ENCODE results near the gene KIF26B.
A peak's percentile ranks its signal among the peaks of the same experiment; 100 is the strongest.

Gene KIF26B

GRCh38 chr1:245177071-245177900 is 22.5 kb downstream of the KIF26B start:
- Histone ChIP-seq H3K4me1 (ENCODE audit: insufficient read depth, low read length) (peaks cover 11% of the 10 kb centered on the region), H3K4me3 (ENCODE audit: low read depth in 1 of 2, low read length in 2 of 2) (no peak overlapping the region), H3K9me3 (ENCODE audit: low read length) (no peaks in the 10 kb centered on the region), H3K27ac (ENCODE audit: low read depth, low read length) (no peak overlapping the region), H3K36me3 (ENCODE audit: insufficient read depth, low read length) (no peaks in the 10 kb centered on the region), H3K9ac (ENCODE audit: low read length) (no peak overlapping the region), H3K27me3 (ENCODE audit: control insufficient read depth in 1 of 2, insufficient read depth in 2 of 2, low read length in 2 of 2) (no peaks in the 10 kb centered on the region)

GRCh38 chr1:245179706-245180105 is 24.9 kb downstream of the KIF26B start:
- H3K36me3 ChIP-seq (ENCODE audit: insufficient read depth, low read length): no peaks in the 10 kb centered on the region
- H3K9me3 ChIP-seq (ENCODE audit: low read length): no peaks in the 10 kb centered on the region
- H3K27ac ChIP-seq (ENCODE audit: low read depth, low read length): no peak overlapping the region
- H3K4me1 ChIP-seq (ENCODE audit: insufficient read depth, low read length): no peaks in the 10 kb centered on the region
- H3K27me3 ChIP-seq (ENCODE audit: control insufficient read depth in 1 of 2, insufficient read depth in 2 of 2, low read length in 2 of 2): no peaks in the 10 kb centered on the region
- H3K9ac ChIP-seq (ENCODE audit: low read length): no peak overlapping the region
- H3K4me3 ChIP-seq (ENCODE audit: low read depth in 1 of 2, low read length in 2 of 2): no peak overlapping the region

GRCh38 chr1:245180496-245181157 is 25.8 kb downstream of the KIF26B start:
- Histone ChIP-seq H3K9me3 (ENCODE audit: low read length) (no peaks in the 10 kb centered on the region), H3K27ac (ENCODE audit: low read depth, low read length) (no peak overlapping the region), H3K9ac (ENCODE audit: low read length) (no peak overlapping the region), H3K4me3 (ENCODE audit: low read depth in 1 of 2, low read length in 2 of 2) (no peak overlapping the region), H3K36me3 (ENCODE audit: insufficient read depth, low read length) (no peaks in the 10 kb centered on the region), H3K27me3 (ENCODE audit: control insufficient read depth in 1 of 2, insufficient read depth in 2 of 2, low read length in 2 of 2) (no peaks in the 10 kb centered on the region), H3K4me1 (ENCODE audit: insufficient read depth, low read length) (no peaks in the 10 kb centered on the region)

- Histone ChIP-seq H3K4me1 (ENCODE audit: insufficient read depth, low read length) (no peaks in the 10 kb centered on the region), H3K27ac (ENCODE audit: low read depth, low read length) (no peak overlapping the region), H3K36me3 (ENCODE audit: insufficient read depth, low read length) (no peaks in the 10 kb centered on the region), H3K9me3 (ENCODE audit: low read length) (no peaks in the 10 kb centered on the region), H3K9ac (ENCODE audit: low read length) (no peak overlapping the region), H3K4me3 (ENCODE audit: low read depth in 1 of 2, low read length in 2 of 2) (no peak overlapping the region), H3K27me3 (ENCODE audit: control insufficient read depth in 1 of 2, insufficient read depth in 2 of 2, low read length in 2 of 2) (no peaks in the 10 kb centered on the region)
Measured at GRCh38 chr1:245181158-245181517, 26.4 kb downstream of the KIF26B start.

GRCh38 chr1:245182028-245182427 is 27.2 kb downstream of the KIF26B start:
- Histone ChIP-seq H3K4me1 (ENCODE audit: insufficient read depth, low read length) (no peaks in the 10 kb centered on the region), H3K4me3 (ENCODE audit: low read depth in 1 of 2, low read length in 2 of 2) (no peak overlapping the region), H3K36me3 (ENCODE audit: insufficient read depth, low read length) (no peaks in the 10 kb centered on the region), H3K27me3 (ENCODE audit: control insufficient read depth in 1 of 2, insufficient read depth in 2 of 2, low read length in 2 of 2) (no peaks in the 10 kb centered on the region), H3K9ac (ENCODE audit: low read length) (no peak overlapping the region), H3K9me3 (ENCODE audit: low read length) (no peaks in the 10 kb centered on the region), H3K27ac (ENCODE audit: low read depth, low read length) (no peak overlapping the region)

- no peak overlapping the region for H3K27ac ChIP-seq (ENCODE audit: low read depth, low read length)
- H3K27me3 ChIP-seq (ENCODE audit: control insufficient read depth in 1 of 2, insufficient read depth in 2 of 2, low read length in 2 of 2): no peaks in the 10 kb centered on the region
- no peaks in the 10 kb centered on the region for H3K36me3 ChIP-seq (ENCODE audit: insufficient read depth, low read length)
- H3K4me1 ChIP-seq (ENCODE audit: insufficient read depth, low read length): no peaks in the 10 kb centered on the region
- H3K4me3 ChIP-seq (ENCODE audit: low read depth in 1 of 2, low read length in 2 of 2): no peak overlapping the region
- H3K9me3 ChIP-seq (ENCODE audit: low read length): no peaks in the 10 kb centered on the region
- no peak overlapping the region for H3K9ac ChIP-seq (ENCODE audit: low read length)
Measured at GRCh38 chr1:245183429-245183828, 28.6 kb downstream of the KIF26B start.

- Histone ChIP-seq H3K36me3 (ENCODE audit: insufficient read depth, low read length) (no peaks in the 10 kb centered on the region), H3K4me1 (ENCODE audit: insufficient read depth, low read length) (no peaks in the 10 kb centered on the region), H3K27ac (ENCODE audit: low read depth, low read length) (no peak overlapping the region), H3K4me3 (ENCODE audit: low read depth in 1 of 2, low read length in 2 of 2) (no peak overlapping the region), H3K9me3 (ENCODE audit: low read length) (no peaks in the 10 kb centered on the region), H3K27me3 (ENCODE audit: control insufficient read depth in 1 of 2, insufficient read depth in 2 of 2, low read length in 2 of 2) (no peaks in the 10 kb centered on the region), H3K9ac (ENCODE audit: low read length) (no peak overlapping the region)
Measured at GRCh38 chr1:245184779-245185178, 30.0 kb downstream of the KIF26B start.

- H3K4me1 ChIP-seq (ENCODE audit: insufficient read depth, low read length): no peaks in the 10 kb centered on the region
- no peak overlapping the region for H3K9ac ChIP-seq (ENCODE audit: low read length)
- no peaks in the 10 kb centered on the region for H3K9me3 ChIP-seq (ENCODE audit: low read length)
- no peak overlapping the region for H3K4me3 ChIP-seq (ENCODE audit: low read depth in 1 of 2, low read length in 2 of 2)
- no peaks in the 10 kb centered on the region for H3K27me3 ChIP-seq (ENCODE audit: control insufficient read depth in 1 of 2, insufficient read depth in 2 of 2, low read length in 2 of 2)
- no peaks in the 10 kb centered on the region for H3K36me3 ChIP-seq (ENCODE audit: insufficient read depth, low read length)
- H3K27ac ChIP-seq (ENCODE audit: low read depth, low read length): no peak overlapping the region
Measured at GRCh38 chr1:245188403-245188802, 33.6 kb downstream of the KIF26B start.

GRCh38 chr1:245195398-245195797 is 40.6 kb downstream of the KIF26B start:
- no peak overlapping the region for H3K9ac ChIP-seq (ENCODE audit: low read length)
- H3K27ac ChIP-seq (ENCODE audit: low read depth, low read length): no peak overlapping the region
- peaks cover 8% of the 10 kb centered on the region for H3K4me1 ChIP-seq (ENCODE audit: insufficient read depth, low read length)
- no peaks in the 10 kb centered on the region for H3K9me3 ChIP-seq (ENCODE audit: low read length)
- H3K27me3 ChIP-seq (ENCODE audit: control insufficient read depth in 1 of 2, insufficient read depth in 2 of 2, low read length in 2 of 2): no peaks in the 10 kb centered on the region
- H3K4me3 ChIP-seq (ENCODE audit: low read depth in 1 of 2, low read length in 2 of 2): no peak overlapping the region
- H3K36me3 ChIP-seq (ENCODE audit: insufficient read depth, low read length): no peaks in the 10 kb centered on the region

GRCh38 chr1:245197121-245197520 is 42.3 kb downstream of the KIF26B start:
- Histone ChIP-seq H3K4me3 (ENCODE audit: low read depth in 1 of 2, low read length in 2 of 2) (no peak overlapping the region), H3K27ac (ENCODE audit: low read depth, low read length) (no peak overlapping the region), H3K9me3 (ENCODE audit: low read length) (no peaks in the 10 kb centered on the region), H3K36me3 (ENCODE audit: insufficient read depth, low read length) (no peaks in the 10 kb centered on the region), H3K4me1 (ENCODE audit: insufficient read depth, low read length) (peaks cover 8% of the 10 kb centered on the region), H3K9ac (ENCODE audit: low read length) (no peak overlapping the region), H3K27me3 (ENCODE audit: control insufficient read depth in 1 of 2, insufficient read depth in 2 of 2, low read length in 2 of 2) (no peaks in the 10 kb centered on the region)

- H3K4me1 ChIP-seq (ENCODE audit: insufficient read depth, low read length): peaks cover 8% of the 10 kb centered on the region
- no peak overlapping the region for H3K9ac ChIP-seq (ENCODE audit: low read length)
- H3K4me3 ChIP-seq (ENCODE audit: low read depth in 1 of 2, low read length in 2 of 2): peak overlapping the region in 1 of 2 donors; percentile 49
- no peak overlapping the region for H3K27ac ChIP-seq (ENCODE audit: low read depth, low read length)
- no peaks in the 10 kb centered on the region for H3K9me3 ChIP-seq (ENCODE audit: low read length)
- no peaks in the 10 kb centered on the region for H3K36me3 ChIP-seq (ENCODE audit: insufficient read depth, low read length)
- H3K27me3 ChIP-seq (ENCODE audit: control insufficient read depth in 1 of 2, insufficient read depth in 2 of 2, low read length in 2 of 2): no peaks in the 10 kb centered on the region
Measured at GRCh38 chr1:245197911-245198379, 43.2 kb downstream of the KIF26B start.

Measured in muscle layer of colon (tissue), 2 donors.